Loucy (cell line): ENCODE data around the gene LTBP2.

Source experiments
- EZH2phosphoT487 ChIP-seq: fragments of 200-600 bp; IDR thresholded peaks from 2 replicates; pipeline ENCODE4 v1.6.1; 2018; ENCODE audit warnings: antibody characterized with exemption, mild to moderate bottlenecking, moderate library complexity, borderline replicate concordance
- TF ChIP-seq, protein P1 (sequence below): fragments of 200-600 bp; sonication (generic); conservative IDR thresholded peaks from 2 replicates; pipeline ENCODE4 v1.5.1; 2014; ENCODE audit warnings: mild to moderate bottlenecking, antibody characterized with exemption, low read length

DNA sequence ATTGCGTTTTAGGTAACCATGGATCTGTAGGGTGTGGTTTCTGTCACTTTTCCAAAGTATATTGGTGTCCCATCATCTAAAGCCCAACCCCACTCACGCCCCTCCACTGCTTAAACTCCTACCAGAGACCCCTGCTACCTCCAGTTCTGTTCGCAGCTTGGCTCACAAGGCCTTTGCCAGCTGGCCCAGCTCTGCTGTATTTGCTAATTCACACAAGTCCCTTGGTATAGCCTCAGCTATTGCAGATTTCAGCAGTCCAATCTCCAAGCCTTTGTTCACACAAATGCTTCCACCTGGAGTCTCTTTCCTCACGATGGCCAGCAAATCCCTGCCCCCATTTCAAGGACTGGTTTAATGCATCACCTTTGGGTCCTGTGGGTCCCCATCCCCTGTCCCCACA, 94.3 kb downstream of the LTBP2 start:
- TF ChIP-seq, protein P1, sequence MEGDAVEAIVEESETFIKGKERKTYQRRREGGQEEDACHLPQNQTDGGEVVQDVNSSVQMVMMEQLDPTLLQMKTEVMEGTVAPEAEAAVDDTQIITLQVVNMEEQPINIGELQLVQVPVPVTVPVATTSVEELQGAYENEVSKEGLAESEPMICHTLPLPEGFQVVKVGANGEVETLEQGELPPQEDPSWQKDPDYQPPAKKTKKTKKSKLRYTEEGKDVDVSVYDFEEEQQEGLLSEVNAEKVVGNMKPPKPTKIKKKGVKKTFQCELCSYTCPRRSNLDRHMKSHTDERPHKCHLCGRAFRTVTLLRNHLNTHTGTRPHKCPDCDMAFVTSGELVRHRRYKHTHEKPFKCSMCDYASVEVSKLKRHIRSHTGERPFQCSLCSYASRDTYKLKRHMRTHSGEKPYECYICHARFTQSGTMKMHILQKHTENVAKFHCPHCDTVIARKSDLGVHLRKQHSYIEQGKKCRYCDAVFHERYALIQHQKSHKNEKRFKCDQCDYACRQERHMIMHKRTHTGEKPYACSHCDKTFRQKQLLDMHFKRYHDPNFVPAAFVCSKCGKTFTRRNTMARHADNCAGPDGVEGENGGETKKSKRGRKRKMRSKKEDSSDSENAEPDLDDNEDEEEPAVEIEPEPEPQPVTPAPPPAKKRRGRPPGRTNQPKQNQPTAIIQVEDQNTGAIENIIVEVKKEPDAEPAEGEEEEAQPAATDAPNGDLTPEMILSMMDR, result no peak
- no peak for TF ChIP-seq EZH2phosphoT487
